ENCODE data around the gene RFESD.

DNA sequence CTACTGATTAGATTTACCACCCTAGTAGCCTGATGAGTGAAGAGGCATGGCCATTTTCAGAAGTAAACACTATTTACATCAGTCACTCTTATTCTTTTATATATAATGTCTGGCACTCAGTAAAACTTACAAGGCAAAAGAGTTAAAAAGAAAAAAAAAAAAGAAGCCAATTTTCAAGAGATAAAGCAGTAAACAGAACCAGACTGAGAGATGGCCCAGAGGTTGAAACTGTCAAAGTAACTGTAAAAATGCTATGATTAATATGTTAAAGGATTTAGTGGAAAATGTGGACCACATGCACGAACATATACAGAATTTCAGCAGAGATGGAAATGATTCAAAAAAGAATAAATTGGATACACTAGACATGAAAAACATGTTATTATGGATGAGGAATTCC, 33.1 kb upstream of the RFESD start:
- no peak for TF ChIP-seq ELF4 (IDR thresholded peaks at IDR 0.05)
- TF ChIP-seq ZNF384 (IDR thresholded peaks at IDR 0.05) = no peak
- no peak for TF ChIP-seq SP1 (IDR thresholded peaks at IDR 0.05)
- no peak for TF ChIP-seq FOXA1 (IDR thresholded peaks at IDR 0.05)
- no peak for TF ChIP-seq FOXK2 (IDR thresholded peaks at IDR 0.05)
- TF ChIP-seq HDGF (IDR thresholded peaks at IDR 0.05; ENCODE audit: borderline replicate concordance) = no peak
- TF ChIP-seq TARDBP (IDR thresholded peaks at IDR 0.05) = no peak

All from HEK293T (cell line).